Activated B cell treated with CpG ODN at 0.5 μM for 24 hours (primary cell): ENCODE measurements around the gene CD48. TPM values are rescaled to one million over a fixed set of nuclear protein-coding genes. Genes with fewer than 3 reads are reported as not detected.
A peak's percentile ranks its signal among the peaks of the same experiment; 100 is the strongest.
"Not testable (repeated sequence)": the region's sequence is repeated elsewhere in the genome, so short reads cannot be mapped to it uniquely, and the experiment has no call there.

Experiments used
- ATAC-seq: fragments of 200-7000 bp; cut with Tn5 transposase; one replicate; pipeline ENCODE4 v1.10.0; 2021; ENCODE audit warnings: low read depth, mild to moderate bottlenecking, moderate library complexity
- CTCF ChIA-PET: fragments of 350-600 bp; sonication (Branson Sonifier 250); formaldehyde crosslinking; loops from one replicate; lab custom pipeline; 2021; ENCODE audit warnings: antibody characterized with exemption; lab: Charles Lee
- POLR2A ChIA-PET: fragments of 350-600 bp; sonication (Branson Sonifier 250); formaldehyde crosslinking; loops from one replicate; lab custom pipeline; 2021; ENCODE audit warnings: antibody characterized with exemption; lab: Charles Lee
- DNase-seq: peaks from one replicate; pipeline ENCODE4 v3.0.0; 2022
- H3K27ac Mint-ChIP-seq: one replicate; pipeline ENCODE4 v1.8.0; 2020; ENCODE audit warnings: mixed read lengths
- H3K27me3 Mint-ChIP-seq: one replicate; pipeline ENCODE4 v1.8.0; 2021; ENCODE audit warnings: mixed read lengths
- H3K36me3 Mint-ChIP-seq: one replicate; pipeline ENCODE4 v1.8.0; 2021; ENCODE audit warnings: low read depth, mixed read lengths
- H3K4me1 Mint-ChIP-seq: one replicate; pipeline ENCODE4 v1.8.0; 2021; ENCODE audit warnings: mixed read lengths
- H3K4me3 Mint-ChIP-seq: one replicate; pipeline ENCODE4 v1.8.0; 2020; ENCODE audit warnings: mild to moderate bottlenecking, mixed read lengths
- H3K9me3 Mint-ChIP-seq: one replicate; pipeline ENCODE4 v1.8.0; 2020; ENCODE audit warnings: mixed read lengths
- intact Hi-C: fragments of 100-400 bp; cut with micrococcal nuclease; formaldehyde crosslinking; loops from one replicate; pipeline ENCODE4 v1.15.1; 2024
- total RNA-seq: library from RNA; stranded (reverse); gene quantifications from 2 replicates; pipeline ENCODE4 v1.2.3, GENCODE V29; 2022
- TF ChIP-seq, protein P1 (sequence below): fragments of 200-600 bp; IDR thresholded peaks from one replicate; pipeline ENCODE4 v1.8.0; 2022; ENCODE audit warnings: antibody characterized with exemption, mild to moderate bottlenecking

Gene CD48
- total RNA-seq, 1 donor from 2014 or later: 200 TPM

DNA sequence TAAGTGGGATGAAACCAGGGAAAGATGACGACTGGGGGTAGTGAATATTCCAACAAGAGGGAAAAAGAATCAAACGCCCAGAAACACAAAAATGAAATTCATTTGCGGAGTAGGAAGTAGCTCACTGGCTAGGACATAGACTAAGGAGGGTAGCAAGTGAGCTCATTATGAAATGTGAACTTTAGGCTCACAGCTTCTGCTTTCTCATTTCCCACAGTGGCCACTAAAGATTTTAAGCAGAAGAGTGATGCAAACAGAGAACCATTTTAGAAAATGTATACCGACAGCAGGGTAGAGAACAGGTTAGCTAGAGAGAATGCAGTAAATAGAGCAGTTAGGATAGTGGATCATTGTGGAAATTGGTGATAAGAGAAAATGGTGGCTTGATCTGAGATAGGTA lies 3.5 kb downstream of the CD48 start:
- Mint-ChIP-seq H3K4me3 (no peak overlapping the region), H3K9me3 (no peaks in the 10 kb centered on the region), H3K27me3 (no peaks in the 10 kb centered on the region), H3K36me3 (peaks cover 42% of the 10 kb centered on the region), H3K27ac (no peak overlapping the region), H3K4me1 (peaks cover 19% of the 10 kb centered on the region)
- TF ChIP-seq, protein P1, sequence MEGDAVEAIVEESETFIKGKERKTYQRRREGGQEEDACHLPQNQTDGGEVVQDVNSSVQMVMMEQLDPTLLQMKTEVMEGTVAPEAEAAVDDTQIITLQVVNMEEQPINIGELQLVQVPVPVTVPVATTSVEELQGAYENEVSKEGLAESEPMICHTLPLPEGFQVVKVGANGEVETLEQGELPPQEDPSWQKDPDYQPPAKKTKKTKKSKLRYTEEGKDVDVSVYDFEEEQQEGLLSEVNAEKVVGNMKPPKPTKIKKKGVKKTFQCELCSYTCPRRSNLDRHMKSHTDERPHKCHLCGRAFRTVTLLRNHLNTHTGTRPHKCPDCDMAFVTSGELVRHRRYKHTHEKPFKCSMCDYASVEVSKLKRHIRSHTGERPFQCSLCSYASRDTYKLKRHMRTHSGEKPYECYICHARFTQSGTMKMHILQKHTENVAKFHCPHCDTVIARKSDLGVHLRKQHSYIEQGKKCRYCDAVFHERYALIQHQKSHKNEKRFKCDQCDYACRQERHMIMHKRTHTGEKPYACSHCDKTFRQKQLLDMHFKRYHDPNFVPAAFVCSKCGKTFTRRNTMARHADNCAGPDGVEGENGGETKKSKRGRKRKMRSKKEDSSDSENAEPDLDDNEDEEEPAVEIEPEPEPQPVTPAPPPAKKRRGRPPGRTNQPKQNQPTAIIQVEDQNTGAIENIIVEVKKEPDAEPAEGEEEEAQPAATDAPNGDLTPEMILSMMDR: no peak
- ATAC-seq (peak; percentile 27), DNase-seq (no peak)
- intact Hi-C loops: no loop called here
- ChIA-PET CTCF (interaction anchor here (0.9 to 2.2 kb wide), 9 partner anchors 20 to 390 kb away, joined by 3 to 19 read pairs (median 4); partner anchors contain the start of genes ITLN2 and KLHDC9), POLR2A (interaction anchor here (1.0 to 2.5 kb wide), 13 partner anchors 8 to 361 kb away, joined by 3 to 13 read pairs (median 4); partner anchors contain the start of genes SLAMF1 and SLAMF7)

DNA sequence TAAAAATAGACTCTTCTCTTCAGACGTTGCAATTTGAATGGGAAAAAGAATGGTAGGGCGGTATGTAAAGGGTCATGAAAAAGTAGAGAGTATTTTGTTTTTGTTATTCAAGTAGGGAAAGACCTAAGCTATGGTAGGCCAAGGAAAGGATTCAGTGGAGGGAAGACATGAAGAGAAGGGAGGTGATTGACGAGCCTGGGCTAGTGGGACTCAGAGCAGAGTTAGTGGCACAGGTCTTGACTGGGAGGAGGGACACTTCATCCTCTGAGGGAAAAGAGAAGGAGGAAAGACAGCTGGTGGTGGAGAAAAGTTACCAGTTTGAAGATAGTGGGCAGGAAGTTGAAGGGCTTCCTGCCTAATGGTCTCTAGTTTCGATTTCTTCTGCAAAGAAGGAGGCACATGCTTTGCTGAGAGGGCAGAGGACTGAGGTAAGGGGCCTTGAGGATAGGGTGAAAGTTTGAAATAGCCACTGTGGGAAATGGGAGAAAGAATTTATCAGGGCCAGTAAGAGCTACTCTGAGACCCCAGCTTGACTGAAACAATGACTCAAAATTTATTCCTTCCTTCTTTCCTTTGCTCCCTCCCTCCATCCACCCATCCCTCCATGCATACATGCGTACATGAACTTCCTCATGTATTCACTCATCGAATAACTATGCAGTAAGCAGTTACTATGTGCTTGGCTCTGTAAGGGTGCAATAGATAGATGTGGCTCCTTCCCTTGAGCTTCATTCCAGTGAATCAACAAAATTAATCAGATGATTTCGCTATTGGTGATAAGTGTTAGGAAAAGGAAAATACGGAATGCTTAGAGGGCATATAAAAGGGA lies 4.2 kb downstream of the CD48 start:
- TF ChIP-seq, protein P1: no peak
- Mint-ChIP-seq H3K27ac (no peak overlapping the region), H3K4me1 (peaks cover 12% of the 10 kb centered on the region), H3K27me3 (no peaks in the 10 kb centered on the region), H3K4me3 (no peak overlapping the region), H3K9me3 (no peaks in the 10 kb centered on the region), H3K36me3 (peaks cover 48% of the 10 kb centered on the region)
- ChIA-PET CTCF (interaction anchor here (0.9 to 2.2 kb wide), 10 partner anchors 20 to 390 kb away, joined by 3 to 19 read pairs (median 4); partner anchors contain the start of genes ITLN2 and KLHDC9), POLR2A (interaction anchor here (0.6 to 2.5 kb wide), 17 partner anchors 9 to 469 kb away, joined by 3 to 13 read pairs (median 4); partner anchors contain the start of genes SLAMF1 and SLAMF7)
- intact Hi-C loops: no loop called here
- ATAC-seq (no peak), DNase-seq (no peak)

DNA sequence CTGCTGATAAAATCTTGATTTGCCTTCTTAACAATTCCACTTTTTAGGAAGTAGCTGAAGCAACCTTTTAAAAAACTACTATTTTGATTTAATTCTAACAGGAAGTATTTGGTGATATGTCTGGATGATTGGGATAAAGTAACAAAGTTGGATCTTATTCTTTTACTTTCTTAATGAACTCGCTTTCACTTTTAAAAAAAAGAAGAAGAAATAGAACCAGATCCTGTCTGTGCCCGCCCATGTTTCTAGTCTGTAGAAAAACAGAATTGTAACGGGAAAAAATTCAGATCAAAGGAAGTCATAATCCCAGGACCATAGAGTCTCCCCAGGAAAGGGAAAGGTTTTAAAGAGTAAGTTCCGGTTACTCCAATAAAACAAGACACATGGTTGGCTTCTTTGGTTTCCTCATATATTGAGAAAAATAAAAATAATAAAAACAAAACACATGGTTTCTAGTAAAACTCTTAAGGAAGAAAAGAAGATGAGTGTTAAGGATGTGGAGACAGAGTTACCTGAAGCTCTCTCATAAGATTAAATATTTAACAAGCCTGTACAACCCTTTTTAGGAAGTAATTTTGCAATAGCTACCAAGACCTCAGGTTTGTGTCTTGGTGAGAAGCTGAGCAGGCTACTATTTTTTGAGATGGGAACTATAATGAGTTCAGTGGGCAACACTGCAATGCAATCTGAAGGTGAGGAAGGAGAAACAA lies 4.9 kb downstream of the CD48 start:
- Mint-ChIP-seq H3K4me3 (no peak overlapping the region), H3K36me3 (peaks cover 56% of the 10 kb centered on the region), H3K27me3 (no peaks in the 10 kb centered on the region), H3K27ac (no peak overlapping the region), H3K9me3 (no peaks in the 10 kb centered on the region), H3K4me1 (peaks cover 5% of the 10 kb centered on the region)
- ChIA-PET POLR2A (interaction anchor here (0.8 to 2.5 kb wide), 8 partner anchors 10 to 470 kb away, joined by 3 to 12 read pairs (median 4); partner anchors contain the start of gene SLAMF7), CTCF (interaction anchor here (1.2 to 2.2 kb wide), 6 partner anchors 24 to 88 kb away, joined by 3 to 19 read pairs (median 5); no protein-coding TSS in a partner anchor)
- ATAC-seq (no peak), DNase-seq (no peak)
- intact Hi-C loops: no loop called here
- TF ChIP-seq, protein P1: no peak

DNA sequence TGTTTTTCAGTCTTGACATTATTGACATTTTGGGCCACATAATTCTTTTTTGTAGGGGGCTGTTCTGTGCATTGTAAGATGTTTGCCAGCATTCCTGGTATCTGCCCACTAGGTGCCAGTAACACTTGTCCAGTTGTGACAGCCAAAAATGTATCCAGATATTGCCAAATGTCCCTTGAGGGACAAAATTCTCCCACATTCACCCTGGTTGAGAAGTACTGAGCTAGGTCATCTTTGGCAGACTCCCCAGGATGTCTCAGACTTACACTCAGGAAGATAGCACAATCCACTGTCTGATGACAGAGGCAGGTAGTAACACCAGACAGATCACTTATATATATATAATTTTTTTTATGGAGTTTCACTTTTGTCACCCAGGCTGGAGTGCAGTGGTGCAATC lies 5.9 kb downstream of the CD48 start:
- peaks cover 3% of the 10 kb centered on the region for H3K4me1 Mint-ChIP-seq
- peaks cover 57% of the 10 kb centered on the region for H3K36me3 Mint-ChIP-seq

DNA sequence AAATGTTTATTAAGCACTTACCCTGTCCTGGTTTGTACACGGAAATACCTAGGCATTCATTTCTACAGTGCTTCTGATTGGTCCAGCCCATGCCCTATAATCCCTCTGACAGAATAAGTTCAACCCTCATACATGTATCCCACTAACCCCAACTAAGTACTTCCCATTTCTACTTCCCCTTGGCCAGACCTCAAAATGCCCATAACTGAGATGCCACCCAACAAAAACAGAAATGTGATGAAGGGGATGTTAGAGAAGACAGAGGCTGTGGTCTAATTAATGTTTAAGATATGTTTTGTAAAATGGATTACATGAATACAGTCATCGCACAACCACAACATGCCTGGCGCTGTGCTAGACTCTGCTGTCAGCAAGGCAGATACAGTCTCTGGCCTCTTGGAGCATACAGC lies 6.4 kb downstream of the CD48 start:
- peak overlapping the region; percentile 42 for H3K4me3 Mint-ChIP-seq
- H3K27ac Mint-ChIP-seq, DNase-seq, H3K27me3 Mint-ChIP-seq, H3K4me1 Mint-ChIP-seq, H3K9me3 Mint-ChIP-seq: not testable (repeated sequence)
- peaks cover 59% of the 10 kb centered on the region for H3K36me3 Mint-ChIP-seq
- intact Hi-C loops: loop anchor here (2.0 kb wide), 1 partner anchor 20 kb away; no protein-coding TSS in a partner anchor
- POLR2A ChIA-PET: interaction anchor here (0.8 to 1.5 kb wide), 2 partner anchors 7 to 30 kb away, joined by 4 read pairs; no protein-coding TSS in a partner anchor
- CTCF ChIA-PET: interaction anchor here (1.4 kb wide), 1 partner anchor 43 kb away, joined by 3 read pairs; no protein-coding TSS in a partner anchor
- ATAC-seq: peak; percentile 40

More for the DNA sequence above, 5.9 kb downstream of the CD48 start:
- H3K9me3 Mint-ChIP-seq: no peaks in the 10 kb centered on the region
- intact Hi-C loops: loop anchor here (2.0 kb wide), 1 partner anchor 21 kb away; no protein-coding TSS in a partner anchor
- no peak overlapping the region for H3K27ac Mint-ChIP-seq
- no peaks in the 10 kb centered on the region for H3K27me3 Mint-ChIP-seq
- no peak for ATAC-seq
- ChIA-PET CTCF (interaction anchor here (1.5 kb wide), 1 partner anchor 87 kb away, joined by 3 read pairs; no protein-coding TSS in a partner anchor), POLR2A (no interaction called here)
- TF ChIP-seq, protein P1: no peak
- H3K4me3 Mint-ChIP-seq: peak overlapping the region; percentile 42
- no peak for DNase-seq
